GM10248 (cell line): Measurements from ENCODE around the gene GRIA1.

ENCODE experiments used
- CTCF ChIA-PET: fragments of 300-600 bp; sonication (Branson Sonifier 250); formaldehyde crosslinking; extraction: SDS; loops from one replicate; lab custom pipeline; 2021; ENCODE audit warnings: antibody characterized with exemption; lab: Yijun Ruan, JAX
- POLR2A ChIA-PET: fragments of 350-650 bp; sonication (Branson Sonifier 250); formaldehyde crosslinking; extraction: SDS; loops from one replicate; lab custom pipeline; 2020; ENCODE audit warnings: antibody characterized with exemption; lab: Yijun Ruan, JAX
- DNase-seq: peaks from one replicate; pipeline ENCODE4 v3.0.0; 2012; ENCODE audit errors: extremely low spot score
- CTCF ChIP-seq: IDR thresholded peaks from 2 replicates; pipeline ENCODE4 v1.5.1; 2012; ENCODE audit warnings: mild to moderate bottlenecking, low read depth; ENCODE audit errors: extremely low read depth, missing control alignments, control extremely low read depth

The GRIA1 gene

GRCh38 chr5:153572411-153573145 is 82.1 kb downstream of the GRIA1 start:
- DNase-seq: no peak
- POLR2A ChIA-PET: no interaction called here
- no peak for TF ChIP-seq CTCF
- CTCF ChIA-PET: interaction anchor here (1.3 kb wide), 1 partner anchor 14 kb away, joined by 3 read pairs; no protein-coding TSS in a partner anchor

- ChIA-PET CTCF (interaction anchor here (0.9 to 1.0 kb wide), 2 partner anchors 14 to 15 kb away, joined by 3 read pairs; no protein-coding TSS in a partner anchor), POLR2A (no interaction called here)
- no peak for DNase-seq
- TF ChIP-seq CTCF: no peak
Observed at GRCh38 chr5:153573326-153574033, 83.0 kb downstream of the GRIA1 start.

- no peak for DNase-seq
- POLR2A ChIA-PET: no interaction called here
- CTCF ChIA-PET: no interaction called here
- TF ChIP-seq CTCF: no peak
Observed at GRCh38 chr5:153584126-153584959, 93.9 kb downstream of the GRIA1 start.

GRCh38 chr5:153584960-153585359 is 94.5 kb downstream of the GRIA1 start:
- TF ChIP-seq CTCF: no peak
- CTCF ChIA-PET: no interaction called here
- POLR2A ChIA-PET: no interaction called here
- DNase-seq: no peak

- TF ChIP-seq CTCF: no peak
- DNase-seq: no peak
- ChIA-PET POLR2A (no interaction called here), CTCF (interaction anchor here (0.7 kb wide), 1 partner anchor 19 kb away, joined by 3 read pairs; no protein-coding TSS in a partner anchor)
Observed at GRCh38 chr5:153585622-153586277, 95.3 kb downstream of the GRIA1 start.

GRCh38 chr5:153592081-153592480 is 101.6 kb downstream of the GRIA1 start:
- ChIA-PET POLR2A (no interaction called here), CTCF (no interaction called here)
- DNase-seq: no peak
- no peak for TF ChIP-seq CTCF
